GM20000 (cell line): ENCODE results near the gene TTLL5.

ENCODE experiments used
- DNase-seq: peaks from one replicate; pipeline ENCODE4 v3.0.0; 2012; ENCODE audit warnings: low spot score
- CTCF ChIP-seq: IDR thresholded peaks from 2 replicates; pipeline ENCODE4 v1.5.1; 2012; ENCODE audit warnings: mild to moderate bottlenecking, control low read depth; ENCODE audit errors: extremely low read depth, missing control alignments

The TTLL5 gene

GRCh38 chr14:75773046-75773445, 112.0 kb downstream of the TTLL5 start:
- TF ChIP-seq CTCF = no peak
- no peak for DNase-seq

GRCh38 chr14:75781096-75781495, 120.0 kb downstream of the TTLL5 start:
- TF ChIP-seq CTCF = no peak
- DNase-seq = no peak

- TF ChIP-seq CTCF = no peak
- no peak for DNase-seq
Measured at GRCh38 chr14:75783184-75783583, 122.1 kb downstream of the TTLL5 start.

- DNase-seq = no peak
- no peak for TF ChIP-seq CTCF
Measured at GRCh38 chr14:75783602-75784313, 122.7 kb downstream of the TTLL5 start.

- no peak for TF ChIP-seq CTCF
- no peak for DNase-seq
Measured at GRCh38 chr14:75784314-75784686, 123.3 kb downstream of the TTLL5 start.

- no peak for DNase-seq
- TF ChIP-seq CTCF = no peak
Measured at GRCh38 chr14:75793806-75794205, 132.8 kb downstream of the TTLL5 start.

GRCh38 chr14:75794615-75795038, 133.6 kb downstream of the TTLL5 start:
- DNase-seq = no peak
- TF ChIP-seq CTCF = no peak
